ENCODE data around the gene ITCH.
"Not testable (repeated sequence)": the region's sequence is repeated elsewhere in the genome, so short reads cannot be mapped to it uniquely, and the experiment has no call there.

Gene ITCH

GRCh38 chr20:34497596-34497995 is 134.5 kb downstream of the ITCH start:
- FAIRE-seq; DNase-seq (ENCODE audit: low spot score): not testable (repeated sequence)

- DNase-seq (ENCODE audit: low spot score) (no peak), FAIRE-seq (no peak)
Measured at GRCh38 chr20:34500823-34501222, 137.8 kb downstream of the ITCH start.

GRCh38 chr20:34506480-34506879 is 143.4 kb downstream of the ITCH start:
- DNase-seq (ENCODE audit: low spot score), result no peak
- FAIRE-seq, result no peak

GRCh38 chr20:34507702-34508413 is 144.8 kb downstream of the ITCH start:
- DNase-seq (ENCODE audit: low spot score), result no peak
- FAIRE-seq, result no peak

- DNase-seq (ENCODE audit: low spot score) (no peak), FAIRE-seq (no peak)
Measured at GRCh38 chr20:34510575-34510974, 147.5 kb downstream of the ITCH start.

- FAIRE-seq (peak; percentile 90), DNase-seq (ENCODE audit: low spot score) (peak; percentile 45)
Measured at GRCh38 chr20:34511891-34512265, 148.8 kb downstream of the ITCH start.

- DNase-seq (ENCODE audit: low spot score), result peak; percentile 25
- FAIRE-seq, result peak; percentile 78
Measured at GRCh38 chr20:34512266-34512954, 149.3 kb downstream of the ITCH start.

GRCh38 chr20:34512955-34513419 is 149.9 kb downstream of the ITCH start:
- FAIRE-seq (no peak), DNase-seq (ENCODE audit: low spot score) (peak; percentile 36)

GRCh38 chr20:34514034-34514433 is 151.0 kb downstream of the ITCH start:
- not testable (repeated sequence) for DNase-seq (ENCODE audit: low spot score); FAIRE-seq

GRCh38 chr20:34514897-34515483 is 151.9 kb downstream of the ITCH start:
- DNase-seq (ENCODE audit: low spot score) (no peak), FAIRE-seq (no peak)

- DNase-seq (ENCODE audit: low spot score) (peak; percentile 51), FAIRE-seq (no peak)
Measured at GRCh38 chr20:34515484-34516246, 152.6 kb downstream of the ITCH start.

- DNase-seq (ENCODE audit: low spot score) (peak; percentile 91), FAIRE-seq (peak; percentile 83)
Measured at GRCh38 chr20:34516247-34517113, 153.4 kb downstream of the ITCH start, which contains the start of gene DYNLRB1. Gene DYNLRB1 (plus strand): TSS chr20:34516422. CDS start chr20:34516459, 37 bp downstream.

GRCh38 chr20:34517114-34517505 is 154.0 kb downstream of the ITCH start:
- DNase-seq (ENCODE audit: low spot score), result no peak
- peak; percentile 28 for FAIRE-seq

- FAIRE-seq; DNase-seq (ENCODE audit: low spot score): not testable (repeated sequence)
Measured at GRCh38 chr20:34518863-34519262, 155.8 kb downstream of the ITCH start.

GRCh38 chr20:34519841-34520240 is 156.8 kb downstream of the ITCH start:
- DNase-seq (ENCODE audit: low spot score); FAIRE-seq: not testable (repeated sequence)

GRCh38 chr20:34522969-34523871 is 160.1 kb downstream of the ITCH start:
- FAIRE-seq, result peak; percentile 66

GRCh38 chr20:34524426-34524825 is 161.4 kb downstream of the ITCH start:
- DNase-seq (ENCODE audit: low spot score) (no peak), FAIRE-seq (no peak)

More at GRCh38 chr20:34522969-34523871, 160.1 kb downstream of the ITCH start:
- peak; percentile 81 for DNase-seq (ENCODE audit: low spot score)

- FAIRE-seq (no peak), DNase-seq (ENCODE audit: low spot score) (no peak)
Measured at GRCh38 chr20:34525342-34525708, 162.3 kb downstream of the ITCH start.

GRCh38 chr20:34525709-34526416 is 162.8 kb downstream of the ITCH start:
- peak; percentile 100 for DNase-seq (ENCODE audit: low spot score)
- peak; percentile 92 for FAIRE-seq
